Islet precursor cell (in vitro differentiated cells): ENCODE data around the gene ASIC1.

Source experiments
- DNase-seq: peaks from one replicate; pipeline ENCODE4 v3.0.0-alpha.2; 2018

Gene ASIC1

DNA sequence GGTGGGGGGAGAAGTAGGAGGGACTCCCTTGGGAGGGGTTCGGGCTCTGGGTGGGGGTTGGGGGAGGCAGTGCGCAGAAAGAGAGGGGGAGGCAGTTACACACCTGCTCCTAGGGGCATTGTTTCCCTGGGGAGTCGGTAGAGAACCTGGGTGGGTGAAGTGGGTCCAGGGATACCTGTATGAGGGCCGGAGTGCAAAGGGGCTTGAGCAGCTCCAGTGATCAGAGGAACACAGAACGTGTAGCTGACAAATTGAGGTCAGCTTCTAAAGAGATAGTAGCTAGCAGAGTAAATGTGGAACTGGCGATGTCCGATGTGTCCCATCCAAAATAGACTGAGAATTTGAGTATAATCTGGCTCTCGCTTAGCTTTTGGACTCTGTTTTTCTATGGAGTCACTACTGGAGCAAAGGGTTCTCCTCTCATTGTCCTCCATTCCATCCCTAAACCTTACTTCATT is 28.2 kb downstream of the ASIC1 start:
- DNase-seq: no peak

- DNase-seq: no peak
These were observed 28.8 kb downstream of the ASIC1 start for GRCh38 chr12:50086148-50086547.

GRCh38 chr12:50087151-50087550 is 29.8 kb downstream of the ASIC1 start:
- DNase-seq: no peak

DNA sequence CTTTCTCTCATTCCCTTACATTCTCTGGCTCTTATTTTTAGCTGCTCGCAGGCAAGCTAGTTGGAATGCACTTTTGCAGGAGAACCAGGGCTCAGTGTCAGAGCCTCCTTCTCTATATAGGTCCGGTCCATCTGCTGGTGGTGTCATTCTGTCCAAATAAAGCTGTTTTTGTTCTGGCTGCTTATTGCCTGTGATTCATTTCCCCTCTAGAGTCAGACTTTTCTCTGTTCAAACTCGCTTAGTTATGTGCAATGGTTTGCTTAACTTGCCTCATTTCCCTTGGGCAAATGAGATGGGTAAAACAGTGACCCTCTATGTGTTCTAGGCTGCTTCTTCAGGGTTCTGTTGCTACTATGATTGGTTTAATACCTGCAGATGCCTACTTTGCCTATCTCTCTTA is 30.6 kb downstream of the ASIC1 start:
- DNase-seq: no peak

- peak; percentile 85 for DNase-seq
These were observed 31.4 kb downstream of the ASIC1 start for GRCh38 chr12:50088577-50089335.

DNA sequence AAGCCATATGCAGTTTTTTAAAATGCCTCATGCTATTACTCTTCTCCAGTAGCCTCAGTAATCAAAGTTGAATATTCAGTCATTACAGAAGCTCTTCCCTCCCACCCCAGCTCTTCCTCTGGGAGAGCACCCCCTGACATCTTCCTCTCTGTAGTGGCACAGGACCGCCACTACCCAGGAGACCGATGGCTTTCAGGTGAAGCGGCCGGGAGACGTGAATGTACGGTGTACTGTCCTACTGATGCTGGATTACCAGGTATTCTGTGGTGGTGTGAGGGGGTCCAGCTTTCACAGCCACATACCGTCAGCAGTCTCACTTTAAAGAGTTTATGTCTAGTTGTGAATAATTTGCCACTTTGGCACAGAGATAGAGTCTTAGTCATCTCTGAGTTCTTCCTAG is 32.3 kb downstream of the ASIC1 start:
- DNase-seq: no peak

DNA sequence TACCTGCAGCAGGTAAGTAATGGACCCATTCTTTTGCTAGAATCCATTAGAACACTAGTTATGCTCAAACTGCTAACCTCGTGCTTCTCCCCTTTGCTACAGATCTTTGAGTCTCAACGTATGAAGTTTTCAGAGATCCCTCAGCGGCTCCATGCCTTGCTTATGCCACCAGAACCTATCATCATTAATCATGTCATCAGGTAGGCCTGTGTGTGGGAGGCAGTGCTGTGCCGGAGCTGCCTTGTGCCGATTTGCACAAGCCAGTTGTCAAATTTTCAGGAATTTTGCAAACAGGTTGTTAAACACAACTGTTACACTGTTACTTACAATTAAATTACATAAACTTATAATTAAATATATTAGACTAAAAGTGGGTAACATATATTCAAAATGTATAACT is 33.0 kb downstream of the ASIC1 start:
- DNase-seq: no peak

- no peak for DNase-seq
These were observed 40.6 kb downstream of the ASIC1 start for GRCh38 chr12:50097952-50098351.

DNA sequence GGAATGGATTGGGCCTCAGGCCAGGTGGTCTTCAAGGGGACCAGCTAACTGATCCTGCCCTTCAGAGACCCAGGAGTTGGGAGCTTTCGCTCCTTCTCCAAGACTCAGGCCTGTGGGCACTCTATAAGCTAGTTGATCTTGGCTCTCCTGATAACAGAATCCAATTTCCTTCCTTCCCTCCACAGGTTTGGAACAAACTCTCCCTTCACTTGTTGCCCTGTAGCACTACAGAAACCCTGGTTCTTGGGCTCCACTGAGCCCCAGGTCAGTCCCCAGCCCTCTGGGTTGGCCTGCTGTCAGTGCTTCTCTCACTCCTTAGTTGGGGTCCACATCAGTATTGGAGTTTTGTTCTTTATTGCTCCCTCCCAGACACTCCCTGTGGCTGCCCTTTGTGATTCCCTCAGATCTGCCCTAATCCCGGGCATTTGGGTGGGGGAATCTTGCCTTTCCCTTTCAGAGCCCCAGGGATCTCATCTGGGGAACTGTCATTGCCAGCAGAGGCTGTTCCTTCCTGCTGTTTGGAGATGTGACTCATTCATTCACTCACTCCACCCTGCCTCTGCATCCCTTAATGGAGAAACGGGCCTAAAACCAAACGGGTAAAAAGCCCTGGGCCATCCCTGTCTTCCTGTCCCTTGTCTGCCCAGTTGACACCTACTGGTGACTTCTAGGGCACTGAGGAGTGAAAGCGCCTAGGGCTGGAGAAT is 42.1 kb downstream of the ASIC1 start:
- DNase-seq: no peak

- DNase-seq: no peak
These were observed 43.2 kb downstream of the ASIC1 start for GRCh38 chr12:50100561-50100960.

DNA sequence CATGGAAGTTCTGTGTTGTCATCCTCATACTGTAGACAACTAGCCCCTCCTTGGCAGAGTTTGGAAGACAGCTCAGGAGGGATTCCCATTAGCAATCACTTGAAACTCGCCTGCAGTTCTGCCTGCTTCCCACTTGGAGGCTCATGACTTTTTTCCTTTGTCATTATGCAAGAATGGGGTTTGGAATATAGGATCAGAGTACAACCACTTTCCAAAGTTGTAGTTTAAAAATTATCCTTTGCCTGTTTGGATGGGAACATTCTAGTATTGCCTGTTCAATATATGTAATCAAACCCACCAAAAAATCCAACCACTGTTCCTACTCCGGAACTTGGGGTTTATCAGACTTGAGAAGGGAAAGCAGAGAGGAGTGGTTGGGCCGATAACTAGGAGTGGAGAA is 44.3 kb downstream of the ASIC1 start:
- peak; percentile 81 for DNase-seq

DNA sequence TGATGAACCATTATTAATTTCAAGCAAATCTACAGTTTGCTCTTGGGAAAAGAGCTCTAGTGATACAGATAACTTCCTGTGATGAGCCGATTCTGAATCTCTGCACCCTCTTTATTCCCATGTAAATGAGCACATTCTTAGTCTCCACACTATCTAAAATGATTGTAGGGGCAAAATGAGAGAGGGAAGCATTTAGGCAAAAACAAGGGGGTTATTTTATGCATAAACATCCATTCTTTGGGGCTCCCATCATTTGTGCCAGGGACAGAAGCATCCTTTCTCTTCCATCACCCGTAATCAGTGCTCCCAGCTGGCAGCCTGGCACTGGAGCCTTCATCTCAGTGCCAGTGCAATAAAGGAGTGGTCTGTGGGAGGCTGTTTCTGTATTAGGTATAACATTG is 44.7 kb downstream of the ASIC1 start:
- DNase-seq: no peak

DNA sequence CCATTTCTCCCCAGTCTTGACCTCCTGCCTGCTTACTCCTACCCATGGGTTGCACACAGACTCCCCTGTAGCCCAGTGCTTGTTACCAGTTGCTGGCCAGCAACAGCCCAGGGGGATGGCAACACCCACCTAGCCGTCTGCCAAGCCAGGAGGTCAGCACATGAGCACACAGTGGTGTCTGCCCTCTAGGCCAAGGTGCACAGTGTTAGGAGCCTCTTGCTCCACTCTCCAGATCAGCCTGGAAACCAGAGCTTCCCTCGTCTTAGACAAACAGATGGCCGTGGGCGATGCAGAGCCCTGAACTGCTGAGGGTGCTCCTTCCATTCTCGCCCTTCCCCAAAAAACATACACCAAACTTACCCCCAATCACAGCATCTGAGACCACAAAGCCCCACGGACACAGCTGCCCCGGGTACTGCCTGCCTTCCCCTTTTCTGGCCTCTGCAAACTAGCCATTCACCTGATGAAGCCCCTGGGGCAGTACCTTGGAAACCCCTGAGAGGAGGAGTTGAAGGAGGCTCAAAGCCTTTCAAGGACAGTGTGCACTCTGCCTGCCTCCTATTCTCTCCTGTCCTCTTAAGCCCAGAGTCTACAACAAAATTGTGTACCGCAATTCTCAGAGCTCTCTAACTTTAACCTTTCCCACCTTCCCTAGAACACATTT is 45.4 kb downstream of the ASIC1 start:
- DNase-seq: no peak

- DNase-seq: no peak
These were observed 46.0 kb downstream of the ASIC1 start for GRCh38 chr12:50103351-50103750.

- peak; percentile 89 for DNase-seq
These were observed 46.4 kb downstream of the ASIC1 start, which contains the start of gene GPD1 for GRCh38 chr12:50103767-50104321. Gene GPD1, plus strand, starts transcription at chr12:50104008. Its CDS starts 43 bp downstream, at chr12:50104051.

GRCh38 chr12:50104417-50105366 is 47.3 kb downstream of the ASIC1 start:
- no peak for DNase-seq

GRCh38 chr12:50105913-50106450 is 48.6 kb downstream of the ASIC1 start:
- no peak for DNase-seq

DNA sequence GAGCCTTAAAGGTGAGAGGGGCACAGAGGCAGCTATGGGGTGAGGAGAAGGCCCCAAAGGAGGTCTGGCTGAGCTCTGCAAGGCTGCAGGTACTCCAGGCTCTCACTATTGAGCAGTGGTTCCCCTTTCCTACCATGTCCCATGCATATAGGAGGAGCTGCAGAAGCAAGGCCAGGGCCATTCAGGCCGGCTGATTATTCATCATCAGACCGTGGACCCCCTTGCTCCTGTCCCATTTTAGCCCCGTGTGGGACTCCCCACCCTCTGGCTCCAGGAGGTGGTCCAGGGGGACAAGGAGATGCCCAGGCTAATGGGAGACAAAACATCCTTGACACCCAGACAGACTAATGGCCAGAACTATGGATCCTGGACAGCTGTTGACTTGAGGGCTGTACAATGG is 49.5 kb downstream of the ASIC1 start:
- no peak for DNase-seq

DNA sequence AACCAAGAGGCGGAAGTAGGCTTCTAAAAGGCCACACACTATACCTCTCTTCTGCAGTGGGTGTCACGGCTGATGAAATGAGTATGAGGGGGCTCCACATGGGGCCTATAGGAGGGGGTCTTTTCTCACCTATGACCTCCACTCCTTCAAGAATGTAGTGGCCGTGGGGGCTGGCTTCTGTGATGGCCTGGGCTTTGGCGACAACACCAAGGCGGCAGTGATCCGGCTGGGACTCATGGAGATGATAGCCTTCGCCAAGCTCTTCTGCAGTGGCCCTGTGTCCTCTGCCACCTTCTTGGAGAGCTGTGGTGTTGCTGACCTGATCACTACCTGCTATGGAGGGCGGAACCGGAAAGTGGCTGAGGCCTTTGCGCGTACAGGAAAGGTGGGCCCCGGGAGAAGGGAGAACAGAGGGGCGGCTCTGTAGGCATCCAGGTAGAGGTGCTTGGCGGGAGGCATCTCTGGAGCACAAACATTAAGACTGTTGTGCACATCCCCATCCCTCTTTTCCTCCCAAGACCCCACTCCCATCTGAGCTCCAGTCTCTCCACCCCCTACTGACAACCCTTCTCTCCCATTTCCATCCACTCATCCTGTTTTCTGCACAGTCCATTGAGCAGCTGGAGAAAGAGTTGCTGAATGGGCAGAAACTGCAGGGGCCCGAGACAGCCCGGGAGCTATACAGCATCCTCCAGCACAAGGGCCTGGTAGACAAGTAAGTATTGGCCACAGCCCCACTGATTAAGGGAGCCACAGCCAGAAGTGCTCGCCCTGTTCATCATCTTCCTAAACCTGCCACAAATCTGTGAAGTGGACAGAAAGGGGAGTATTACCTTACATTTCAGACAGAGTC is 50.2 kb downstream of the ASIC1 start:
- DNase-seq: no peak

DNA sequence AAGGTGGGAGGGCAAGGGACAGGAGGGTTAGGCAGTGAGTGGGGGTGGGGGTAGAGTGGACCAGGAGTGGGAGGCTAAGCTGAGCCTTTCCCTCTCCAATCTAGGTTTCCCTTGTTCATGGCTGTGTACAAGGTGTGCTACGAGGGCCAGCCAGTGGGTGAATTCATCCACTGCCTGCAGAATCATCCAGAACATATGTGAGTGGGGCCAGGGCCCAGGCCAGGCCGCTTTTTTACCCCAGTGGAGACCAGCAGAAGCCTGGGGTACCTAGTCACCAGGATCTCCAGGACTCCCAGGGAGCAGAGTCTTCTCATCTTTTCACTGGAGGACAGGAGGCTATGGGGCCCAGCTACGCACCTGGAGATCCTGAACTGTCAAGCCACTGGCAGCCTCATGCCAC is 51.9 kb downstream of the ASIC1 start:
- no peak for DNase-seq
